Spinal cord (tissue), 10 donors: ENCODE measurements around the gene UBE2E2. TPM values are rescaled to one million over a fixed set of nuclear protein-coding genes. Genes with fewer than 3 reads are reported as not detected.

Source experiments
- DNase-seq, 6 donors: peaks; one replicate each; pipeline versions ENCODE4 v3.0.0 to v3.0.0-alpha.2; 2013 to 2015; ENCODE audit warnings: low spot score in 6 of 6, low read depth in 4 of 6
- H3K27ac ChIP-seq: one replicate; pipeline ENCODE4 v1.5.1; 2013; ENCODE audit warnings: low read depth, low read length, control low read depth
- H3K27me3 ChIP-seq: one replicate; pipeline ENCODE4 v1.6.1; 2013; ENCODE audit warnings: low read length; ENCODE audit not compliant: control insufficient read depth, insufficient read depth
- H3K36me3 ChIP-seq: one replicate; pipeline ENCODE4 v1.6.1; 2013; ENCODE audit warnings: low read length; ENCODE audit not compliant: control insufficient read depth, insufficient read depth
- H3K4me1 ChIP-seq: one replicate; pipeline ENCODE4 v1.6.1; 2013; ENCODE audit warnings: low read length; ENCODE audit not compliant: control insufficient read depth, insufficient read depth
- H3K4me3 ChIP-seq: one replicate; pipeline ENCODE4 v1.5.1; 2013; ENCODE audit warnings: low read depth, low read length, control low read depth
- H3K9me3 ChIP-seq: one replicate; pipeline ENCODE4 v1.6.1; 2013; ENCODE audit warnings: low read length; ENCODE audit not compliant: control insufficient read depth, insufficient read depth
- WGBS: methylation state at CpG from one replicate; pipeline ENCODE4 v1.1.5; 2013; ENCODE audit warnings: missing lambda C conversion rate; ENCODE audit not compliant: insufficient coverage; 5-methylcytosine and 5-hydroxymethylcytosine counted together
- polyA plus RNA-seq, 2 donors: library from polyadenylated mRNA; unstranded; fragments of 120-200 nt; gene quantifications; one replicate each; pipeline ENCODE4 v1.2.1, GENCODE V29; 2013; ENCODE audit not compliant: insufficient read length in 2 of 2
- total RNA-seq, 2 donors: library from RNA; depleted of rRNA in 1 of 2; stranded (reverse); fragments of 120-200 nt in 1 of 2; fragments of >200 nt in 1 of 2; gene quantifications; one replicate each; pipeline versions ENCODE4 v1.2.3 to v1.2.4, GENCODE V29; 2013 to 2014
- donor health status: healthy.

Gene UBE2E2
- total and polyA plus RNA-seq, 4 donors, result 38.8 to 144 (median 82.6) TPM

GRCh38 chr3:23185861-23186260, 17.3 kb upstream of the UBE2E2 start:
- no peaks in the 10 kb centered on the region for H3K4me1 ChIP-seq
- no peaks in the 10 kb centered on the region for H3K36me3 ChIP-seq
- WGBS, result no CpG with 5 or more reads among the region's 2 CpGs
- no peak overlapping the region for H3K27ac ChIP-seq
- DNase-seq, result no peak
- no peak overlapping the region for H3K4me3 ChIP-seq
- no peaks in the 10 kb centered on the region for H3K9me3 ChIP-seq
- no peaks in the 10 kb centered on the region for H3K27me3 ChIP-seq

GRCh38 chr3:23189187-23189586, 13.9 kb upstream of the UBE2E2 start:
- H3K4me1 ChIP-seq, result no peaks in the 10 kb centered on the region
- no CpG with 5 or more reads among the region's 1 CpG for WGBS
- no peaks in the 10 kb centered on the region for H3K9me3 ChIP-seq
- H3K27me3 ChIP-seq, result no peaks in the 10 kb centered on the region
- H3K36me3 ChIP-seq, result no peaks in the 10 kb centered on the region
- no peak overlapping the region for H3K4me3 ChIP-seq
- no peak for DNase-seq
- H3K27ac ChIP-seq, result no peak overlapping the region

GRCh38 chr3:23192816-23193215, 10.3 kb upstream of the UBE2E2 start:
- no peak overlapping the region for H3K27ac ChIP-seq
- whole genome bisulfite sequencing, result no CpG with 5 or more reads among the region's 2 CpGs

GRCh38 chr3:23193831-23194230, 9.3 kb upstream of the UBE2E2 start:
- Histone ChIP-seq H3K4me3 (no peak overlapping the region), H3K27me3 (no peaks in the 10 kb centered on the region), H3K4me1 (no peaks in the 10 kb centered on the region), H3K36me3 (no peaks in the 10 kb centered on the region), H3K27ac (no peak overlapping the region), H3K9me3 (no peaks in the 10 kb centered on the region)
- DNase-seq, result no peak
- WGBS, result 89% methylated on average over 3 of the region's 3 CpGs

More at GRCh38 chr3:23192816-23193215, 10.3 kb upstream of the UBE2E2 start:
- H3K4me1 ChIP-seq, result no peaks in the 10 kb centered on the region
- no peaks in the 10 kb centered on the region for H3K9me3 ChIP-seq
- H3K36me3 ChIP-seq, result no peaks in the 10 kb centered on the region
- H3K4me3 ChIP-seq, result no peak overlapping the region
- DNase-seq, result no peak
- no peaks in the 10 kb centered on the region for H3K27me3 ChIP-seq

- Histone ChIP-seq H3K36me3 (no peaks in the 10 kb centered on the region), H3K27ac (no peak overlapping the region), H3K4me1 (peaks cover 8% of the 10 kb centered on the region), H3K9me3 (no peaks in the 10 kb centered on the region), H3K27me3 (no peaks in the 10 kb centered on the region), H3K4me3 (no peak overlapping the region)
- no peak for DNase-seq
- no CpG with 5 or more reads among the region's 4 CpGs for WGBS
Observed at GRCh38 chr3:23198801-23199200, 4.3 kb upstream of the UBE2E2 start.

GRCh38 chr3:23199649-23200048, 3.5 kb upstream of the UBE2E2 start:
- no peak overlapping the region for H3K4me3 ChIP-seq
- no peak overlapping the region for H3K27ac ChIP-seq
- no peaks in the 10 kb centered on the region for H3K27me3 ChIP-seq
- no peaks in the 10 kb centered on the region for H3K9me3 ChIP-seq
- no peaks in the 10 kb centered on the region for H3K36me3 ChIP-seq
- no peak for DNase-seq
- peaks cover 8% of the 10 kb centered on the region for H3K4me1 ChIP-seq
- WGBS, result 100% methylated on average over 1 of the region's 5 CpGs

GRCh38 chr3:23201154-23201838, 1.8 kb upstream of the UBE2E2 start:
- WGBS, result 89% methylated on average over 7 of the region's 10 CpGs

GRCh38 chr3:23202203-23202920, 765 bp upstream of the UBE2E2 start:
- no peaks in the 10 kb centered on the region for H3K27me3 ChIP-seq
- H3K4me3 ChIP-seq, result peak overlapping the region; percentile 82
- peak overlapping the region; percentile 75 for H3K27ac ChIP-seq
- no peaks in the 10 kb centered on the region for H3K36me3 ChIP-seq
- 8% methylated on average over 40 of the region's 41 CpGs for whole genome bisulfite sequencing
- H3K9me3 ChIP-seq, result no peaks in the 10 kb centered on the region
- peak in 1 of 6 donors; percentile 29 for DNase-seq
- peaks cover 8% of the 10 kb centered on the region for H3K4me1 ChIP-seq

More at GRCh38 chr3:23201154-23201838, 1.8 kb upstream of the UBE2E2 start:
- H3K9me3 ChIP-seq, result no peaks in the 10 kb centered on the region
- no peak for DNase-seq
- H3K4me1 ChIP-seq, result peaks cover 8% of the 10 kb centered on the region
- H3K27ac ChIP-seq, result no peak overlapping the region
- no peaks in the 10 kb centered on the region for H3K36me3 ChIP-seq
- H3K27me3 ChIP-seq, result no peaks in the 10 kb centered on the region
- no peak overlapping the region for H3K4me3 ChIP-seq

- peak overlapping the region; percentile 60 for H3K27ac ChIP-seq
- DNase-seq, result peak in 5 of 6 donors; percentile 15 to 78 (median 49)
- no peaks in the 10 kb centered on the region for H3K36me3 ChIP-seq
- peak overlapping the region; percentile 88 for H3K4me3 ChIP-seq
- WGBS, result 0% methylated on average over 12 of the region's 19 CpGs
- peaks cover 8% of the 10 kb centered on the region for H3K4me1 ChIP-seq
- no peaks in the 10 kb centered on the region for H3K9me3 ChIP-seq
- no peaks in the 10 kb centered on the region for H3K27me3 ChIP-seq
Observed at GRCh38 chr3:23203708-23204330, 692 bp downstream of the UBE2E2 start.
